Gastrocnemius medialis (tissue), 4 donors: ENCODE results near the gene MDGA2.

Source experiments
- POLR2A ChIP-seq, 2 donors: fragments of 450-650 bp; IDR thresholded peaks; one replicate each; pipeline ENCODE4 v1.6.1; 2017; ENCODE audit warnings: antibody characterized with exemption in 2 of 2, mild to moderate bottlenecking in 2 of 2, moderate library complexity in 2 of 2
- TF ChIP-seq, protein P1 (sequence below), 5 experiments: fragments of 450-650 bp in 3 of 5; fragments of 200-600 bp in 2 of 5; sonication (generic) in 2 of 5; IDR thresholded peaks in 4 of 5; conservative IDR thresholded peaks in 1 of 5; 1 replicate in 4 of 5; 2 replicates in 1 of 5; pipeline ENCODE4 v1.5.1; 2016 to 2019; ENCODE audit warnings: antibody characterized with exemption in 5 of 5, mild to moderate bottlenecking in 3 of 5, moderate library complexity in 3 of 5

- TF ChIP-seq, protein P1, sequence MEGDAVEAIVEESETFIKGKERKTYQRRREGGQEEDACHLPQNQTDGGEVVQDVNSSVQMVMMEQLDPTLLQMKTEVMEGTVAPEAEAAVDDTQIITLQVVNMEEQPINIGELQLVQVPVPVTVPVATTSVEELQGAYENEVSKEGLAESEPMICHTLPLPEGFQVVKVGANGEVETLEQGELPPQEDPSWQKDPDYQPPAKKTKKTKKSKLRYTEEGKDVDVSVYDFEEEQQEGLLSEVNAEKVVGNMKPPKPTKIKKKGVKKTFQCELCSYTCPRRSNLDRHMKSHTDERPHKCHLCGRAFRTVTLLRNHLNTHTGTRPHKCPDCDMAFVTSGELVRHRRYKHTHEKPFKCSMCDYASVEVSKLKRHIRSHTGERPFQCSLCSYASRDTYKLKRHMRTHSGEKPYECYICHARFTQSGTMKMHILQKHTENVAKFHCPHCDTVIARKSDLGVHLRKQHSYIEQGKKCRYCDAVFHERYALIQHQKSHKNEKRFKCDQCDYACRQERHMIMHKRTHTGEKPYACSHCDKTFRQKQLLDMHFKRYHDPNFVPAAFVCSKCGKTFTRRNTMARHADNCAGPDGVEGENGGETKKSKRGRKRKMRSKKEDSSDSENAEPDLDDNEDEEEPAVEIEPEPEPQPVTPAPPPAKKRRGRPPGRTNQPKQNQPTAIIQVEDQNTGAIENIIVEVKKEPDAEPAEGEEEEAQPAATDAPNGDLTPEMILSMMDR (IDR thresholded peaks at IDR 0.05 in 4 of 5, conservative IDR thresholded peaks at IDR 0.05 in 1 of 5) = no peak
- no peak for TF ChIP-seq POLR2A (IDR thresholded peaks at IDR 0.05)
Measured at GRCh38 chr14:47179906-47180305, 495.5 kb downstream of the MDGA2 start.
